ENCODE results near the gene KIRREL2. TPM values are rescaled to one million over a fixed set of nuclear protein-coding genes. Genes with fewer than 3 reads are reported as not detected.

The KIRREL2 gene
- total RNA-seq, 1 experiment from 2014 or later: 3.1 TPM

DNA sequence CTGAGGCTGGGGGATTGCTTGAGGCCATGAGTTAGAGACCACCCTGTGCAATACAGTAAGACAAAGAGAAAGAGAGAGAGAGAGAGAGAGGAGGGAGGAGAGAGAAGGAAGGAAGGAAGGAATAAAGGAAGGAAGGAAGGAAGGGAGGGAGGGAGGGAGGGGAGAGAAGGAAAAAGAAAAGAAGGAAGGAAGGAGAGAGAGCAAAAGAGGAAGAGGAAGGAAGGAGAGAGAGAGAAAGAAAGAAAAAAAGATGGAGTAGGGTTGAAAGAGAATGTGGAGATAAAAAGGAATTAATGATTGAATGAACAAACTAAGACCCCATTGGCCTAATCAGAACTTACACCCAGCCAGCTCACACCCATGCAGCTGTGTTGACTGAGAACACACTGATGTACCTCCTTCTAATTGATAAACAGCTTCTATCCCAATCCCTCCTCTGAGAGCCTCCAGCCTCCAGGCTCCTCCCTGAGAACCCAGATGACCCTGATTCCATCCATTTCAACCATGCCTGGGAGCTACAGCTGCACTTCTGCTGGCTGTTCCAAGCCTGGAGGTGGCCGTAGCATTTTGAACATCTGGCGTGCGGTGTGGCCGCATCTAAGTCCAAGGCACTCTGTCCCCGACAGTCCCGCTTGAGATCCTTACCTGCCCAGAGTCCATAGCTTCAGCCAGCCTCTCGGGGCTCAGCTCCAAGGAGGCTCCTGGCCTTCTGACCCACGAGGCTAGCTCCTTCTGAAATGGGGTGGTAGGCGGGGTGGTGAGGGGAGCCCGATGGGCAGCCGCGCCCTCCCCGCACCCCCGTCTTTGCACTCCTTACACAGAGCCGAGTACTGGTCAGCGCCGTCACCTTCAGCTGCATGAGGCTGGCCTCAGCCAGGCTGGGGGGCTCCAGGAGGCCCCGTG lies 45.1 kb upstream of the KIRREL2 start:
- no peaks in the 10 kb centered on the region for H3K36me3 Mint-ChIP-seq (ENCODE audit: insufficient read depth in 1 of 3, low read depth in 3 of 3)
- H3K9me3 ChIP-seq (ENCODE audit: control insufficient read depth, low read depth, low read length): no peaks in the 10 kb centered on the region
- H3K18ac ChIP-seq (ENCODE audit: insufficient read length, low read depth, low read length): no peak overlapping the region
- H3K9me3 Mint-ChIP-seq: peaks cover 2 to 3% of the 10 kb centered on the region in 2 experiments; a peak in 2 of 5 replicates
- H2BK120ac ChIP-seq (ENCODE audit: low read depth, low read length, poor library complexity, severe bottlenecking): no peak overlapping the region
- no peak overlapping the region for H3T11ph ChIP-seq (ENCODE audit: low read length)
- no peaks in the 10 kb centered on the region for H3K23me2 ChIP-seq (ENCODE audit: insufficient read length, low read depth, low read length, poor library complexity, severe bottlenecking)
- H4K8ac ChIP-seq (replicated peaks; ENCODE audit: insufficient read length, low read depth, low read length): no peak overlapping the region
- no peak overlapping the region for H2BK5ac ChIP-seq (ENCODE audit: insufficient read length, low read length)
- H2BK20ac ChIP-seq (ENCODE audit: low read depth, low read length, poor library complexity, severe bottlenecking): no peak overlapping the region
- peaks cover 11 to 19% of the 10 kb centered on the region in 2 experiments for H3K4me1 Mint-ChIP-seq
- H3K27me3 Mint-ChIP-seq (ENCODE audit: low read depth): peaks cover 16% of the 10 kb centered on the region
- peak overlapping the region in 1 of 3 experiments; percentile 92; a peak in 1 of 7 replicates for H3K27ac Mint-ChIP-seq
- H3K23ac ChIP-seq (ENCODE audit: insufficient read length, low read depth, low read length): no peak overlapping the region
- no peak overlapping the region for H2BK12ac ChIP-seq (ENCODE audit: insufficient read length, low read depth, low read length)
- H2AFZ ChIP-seq (ENCODE audit: low read length): no peak overlapping the region
- no peak overlapping the region for H3K14ac ChIP-seq (ENCODE audit: insufficient read depth, low read length)
- H3K4ac ChIP-seq (ENCODE audit: low read depth, low read length): no peak overlapping the region
- no peaks in the 10 kb centered on the region for H3K79me1 ChIP-seq (ENCODE audit: insufficient read depth, low read depth, low read length, poor library complexity, severe bottlenecking)
- no peak overlapping the region for H3K56ac ChIP-seq (ENCODE audit: insufficient read length, low read depth, low read length)
- H3K4me1 ChIP-seq (ENCODE audit: insufficient read depth, low read length): no peaks in the 10 kb centered on the region; the same call in 1 of the 2 replicates
- H3K4me3 Mint-ChIP-seq: no peak overlapping the region
- no peaks in the 10 kb centered on the region for H4K20me1 ChIP-seq (ENCODE audit: control insufficient read depth, insufficient read depth, insufficient read length)
- H4K5ac ChIP-seq (ENCODE audit: insufficient read length, low read depth, low read length): no peak overlapping the region
- H2AK5ac ChIP-seq (ENCODE audit: insufficient read length, low read length): no peak overlapping the region
- DNase-seq: no peak
- TF ChIP-seq, protein P1, sequence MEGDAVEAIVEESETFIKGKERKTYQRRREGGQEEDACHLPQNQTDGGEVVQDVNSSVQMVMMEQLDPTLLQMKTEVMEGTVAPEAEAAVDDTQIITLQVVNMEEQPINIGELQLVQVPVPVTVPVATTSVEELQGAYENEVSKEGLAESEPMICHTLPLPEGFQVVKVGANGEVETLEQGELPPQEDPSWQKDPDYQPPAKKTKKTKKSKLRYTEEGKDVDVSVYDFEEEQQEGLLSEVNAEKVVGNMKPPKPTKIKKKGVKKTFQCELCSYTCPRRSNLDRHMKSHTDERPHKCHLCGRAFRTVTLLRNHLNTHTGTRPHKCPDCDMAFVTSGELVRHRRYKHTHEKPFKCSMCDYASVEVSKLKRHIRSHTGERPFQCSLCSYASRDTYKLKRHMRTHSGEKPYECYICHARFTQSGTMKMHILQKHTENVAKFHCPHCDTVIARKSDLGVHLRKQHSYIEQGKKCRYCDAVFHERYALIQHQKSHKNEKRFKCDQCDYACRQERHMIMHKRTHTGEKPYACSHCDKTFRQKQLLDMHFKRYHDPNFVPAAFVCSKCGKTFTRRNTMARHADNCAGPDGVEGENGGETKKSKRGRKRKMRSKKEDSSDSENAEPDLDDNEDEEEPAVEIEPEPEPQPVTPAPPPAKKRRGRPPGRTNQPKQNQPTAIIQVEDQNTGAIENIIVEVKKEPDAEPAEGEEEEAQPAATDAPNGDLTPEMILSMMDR (conservative IDR thresholded peaks at IDR 0.05): no peak
- H3K4me2 ChIP-seq (ENCODE audit: insufficient read depth, insufficient read length, low read length): no peak overlapping the region
- H3K27me3 ChIP-seq (ENCODE audit: insufficient read depth, low read length): no peaks in the 10 kb centered on the region
- no CpG with 5 or more reads among the region's 18 CpGs for WGBS (ENCODE audit: extremely low coverage, insufficient read length, low lambda C conversion rate)
- H3K27ac ChIP-seq (ENCODE audit: insufficient read length, low read depth, low read length): no peak overlapping the region
- no peak overlapping the region for H2BK15ac ChIP-seq (ENCODE audit: low read depth, low read length)
- H4K91ac ChIP-seq (ENCODE audit: insufficient read length, low read depth, low read length): no peak overlapping the region
- no peak overlapping the region for H3K9ac ChIP-seq (ENCODE audit: extremely low read depth, insufficient read length, low read length)
- H3K79me2 ChIP-seq (ENCODE audit: insufficient read depth, low read length): no peaks in the 10 kb centered on the region
